K562 treated with DMSO at 1 percent for 48 hours (cell line): ENCODE measurements around the gene ANKS1A. TPM values are rescaled to one million over a fixed set of nuclear protein-coding genes. Genes with fewer than 3 reads are reported as not detected.

ENCODE experiments used
- total RNA-seq: library from RNA; unstranded; fragments of 300-600 nt; gene quantifications from 2 replicates; pipeline ENCODE4 v1.2.3, GENCODE V29; 2022; ENCODE audit warnings: low replicate concordance; ENCODE audit errors: extremely low read depth

Gene ANKS1A
- 73.6 TPM in 1 of 2 replicates, not detected in the other for total RNA-seq

GRCh38 chr6:34888874-34889555, at the start of gene ANKS1A:
ANKS1A (plus strand) TSS chr6:34889255; CDS start chr6:34889403, 148 bp downstream.

DNA sequence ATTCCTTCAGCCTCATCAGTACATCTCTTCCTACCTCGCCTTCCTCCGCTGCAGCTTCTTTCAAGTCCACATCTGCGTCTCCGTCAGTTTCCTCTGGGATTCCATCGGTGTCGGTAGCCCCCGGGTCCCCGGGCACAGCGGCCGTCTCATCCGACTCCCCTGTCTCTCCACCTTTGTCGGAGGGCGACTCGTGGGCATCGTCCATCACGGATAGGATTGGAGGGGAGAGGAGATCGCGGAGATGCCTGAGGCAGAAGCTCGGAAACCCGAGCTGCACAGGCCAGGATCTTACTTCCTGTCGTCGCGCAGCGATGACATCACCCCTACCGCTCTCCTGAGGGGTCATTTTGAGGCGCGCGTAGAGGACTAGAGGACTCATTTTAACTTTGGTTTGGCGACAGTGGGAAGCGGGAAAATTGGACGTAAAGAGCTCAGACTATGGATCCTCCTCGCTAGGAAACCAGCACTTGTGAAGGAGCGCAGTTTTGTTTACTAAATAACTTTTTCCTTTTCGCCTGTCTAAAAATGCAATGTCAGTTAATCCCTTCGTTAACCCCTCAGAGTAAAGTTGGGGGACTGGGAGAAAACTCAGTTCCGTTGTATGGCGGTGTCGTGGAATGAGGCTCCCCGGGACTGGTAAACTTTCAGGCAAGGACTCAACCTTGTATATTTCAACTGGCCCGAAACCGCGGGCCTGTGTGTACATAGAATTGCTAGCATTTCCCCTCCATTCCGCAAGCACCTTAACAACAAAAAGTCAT, 1.1 kb upstream of the ANKS1A start, which contains the start of gene TAF11:
TSS of gene TAF11 (minus strand) at position 290 of the 761 bp plus-strand sequence. CDS start at position 205, 85 bp downstream.

Other genes starting within 250 kb of the ANKS1A start
- gene ILRUN, start 192.5 kb upstream of the ANKS1A start, total RNA-seq = 85.1 and 209 TPM in 2 replicates
- not detected in 2 replicates for gene SNRPC, start 131.8 kb upstream of the ANKS1A start, total RNA-seq
- not detected in 2 replicates for gene BLTP3A, start 97.2 kb upstream of the ANKS1A start, total RNA-seq
- gene TAF11, start 1.2 kb upstream of the ANKS1A start, total RNA-seq = not detected in 2 replicates